Lower lobe of right lung (tissue), 2 donors: ENCODE measurements around the gene FMO5. TPM values are rescaled to one million over a fixed set of nuclear protein-coding genes. Genes with fewer than 3 reads are reported as not detected.
A peak's percentile ranks its signal among the peaks of the same experiment; 100 is the strongest.
"Not testable (repeated sequence)": the region's sequence is repeated elsewhere in the genome, so short reads cannot be mapped to it uniquely, and the experiment has no call there.

Experiments used
- ATAC-seq, 2 donors: fragments of 200-7000 bp; cut with Tn5 transposase; one replicate each; pipeline ENCODE4 v1.9.1; 2020 to 2022; ENCODE audit warnings: mild to moderate bottlenecking in 2 of 2, moderate library complexity in 2 of 2
- DNase-seq: peaks from one replicate; pipeline ENCODE4 v3.0.0-alpha.2; 2020
- H3K27ac ChIP-seq: fragments of 200-600 bp; one replicate; pipeline ENCODE4 v1.8.0; 2022
- H3K27me3 ChIP-seq: fragments of 200-600 bp; one replicate; pipeline ENCODE4 v1.8.0; 2022; ENCODE audit warnings: low read depth
- H3K36me3 ChIP-seq: fragments of 200-600 bp; one replicate; pipeline ENCODE4 v1.8.0; 2022; ENCODE audit warnings: mild to moderate bottlenecking
- H3K4me1 ChIP-seq: fragments of 200-600 bp; one replicate; pipeline ENCODE4 v1.8.0; 2022
- H3K4me3 ChIP-seq: fragments of 200-600 bp; one replicate; pipeline ENCODE4 v1.8.0; 2022; ENCODE audit warnings: mild to moderate bottlenecking
- H3K9me3 ChIP-seq: fragments of 200-600 bp; one replicate; pipeline ENCODE4 v1.8.0; 2022
- intact Hi-C: fragments of 100-400 bp; cut with DNase I; formaldehyde crosslinking; loops from one replicate; pipeline ENCODE4 v1.11.0; 2022
- total RNA-seq: library from RNA; stranded (reverse); fragmentation: NEBNext Ultra II Directional; extraction: Animal tissue kit (Norgen Biotek cat#: 25700); gene quantifications from one replicate; pipeline ENCODE4 v1.2.1, GENCODE V29; 2021
- TF ChIP-seq, protein P1 (sequence below): fragments of 200-600 bp; IDR thresholded peaks from one replicate; pipeline ENCODE4 v1.8.0; 2022; ENCODE audit warnings: antibody characterized with exemption, mild to moderate bottlenecking
- donor health status: DM: no; HTN: yes; CAD: no; lungs with severe emphysema.

Gene FMO5
- total RNA-seq, 1 donor from 2014 or later, result 106 TPM

- Histone ChIP-seq H3K9me3 (no peaks in the 10 kb centered on the region), H3K27me3 (no peaks in the 10 kb centered on the region), H3K4me1 (peaks cover 43% of the 10 kb centered on the region), H3K27ac (peak overlapping the region; percentile 88), H3K4me3 (peak overlapping the region; percentile 91), H3K36me3 (no peaks in the 10 kb centered on the region)
- ATAC-seq (peak in 1 of 2 donors; percentile 22), DNase-seq (peak; percentile 60)
- intact Hi-C loops, result loop anchor here (10.0 kb wide), 1 partner anchor 68 kb away; the partner anchor contains the start of gene PRKAB2
- TF ChIP-seq, protein P1, sequence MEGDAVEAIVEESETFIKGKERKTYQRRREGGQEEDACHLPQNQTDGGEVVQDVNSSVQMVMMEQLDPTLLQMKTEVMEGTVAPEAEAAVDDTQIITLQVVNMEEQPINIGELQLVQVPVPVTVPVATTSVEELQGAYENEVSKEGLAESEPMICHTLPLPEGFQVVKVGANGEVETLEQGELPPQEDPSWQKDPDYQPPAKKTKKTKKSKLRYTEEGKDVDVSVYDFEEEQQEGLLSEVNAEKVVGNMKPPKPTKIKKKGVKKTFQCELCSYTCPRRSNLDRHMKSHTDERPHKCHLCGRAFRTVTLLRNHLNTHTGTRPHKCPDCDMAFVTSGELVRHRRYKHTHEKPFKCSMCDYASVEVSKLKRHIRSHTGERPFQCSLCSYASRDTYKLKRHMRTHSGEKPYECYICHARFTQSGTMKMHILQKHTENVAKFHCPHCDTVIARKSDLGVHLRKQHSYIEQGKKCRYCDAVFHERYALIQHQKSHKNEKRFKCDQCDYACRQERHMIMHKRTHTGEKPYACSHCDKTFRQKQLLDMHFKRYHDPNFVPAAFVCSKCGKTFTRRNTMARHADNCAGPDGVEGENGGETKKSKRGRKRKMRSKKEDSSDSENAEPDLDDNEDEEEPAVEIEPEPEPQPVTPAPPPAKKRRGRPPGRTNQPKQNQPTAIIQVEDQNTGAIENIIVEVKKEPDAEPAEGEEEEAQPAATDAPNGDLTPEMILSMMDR, result no peak
Observed at GRCh38 chr1:147243228-147243685, 18.1 kb upstream of the FMO5 start.

GRCh38 chr1:147242449-147243227 lies 17.5 kb upstream of the FMO5 start, which contains the start of gene CHD1L:
TSS of gene CHD1L (plus strand) at chr1:147242684. CDS start at chr1:147242704, 20 bp downstream.
- Histone ChIP-seq H3K4me3 (peak within 1 kb of the TSS; percentile 91), H3K36me3 (no peaks in the 10 kb centered on the region), H3K27ac (peak within 1 kb of the TSS; percentile 88), H3K9me3 (no peaks in the 10 kb centered on the region), H3K4me1 (peaks cover 43% of the 10 kb centered on the region), H3K27me3 (no peaks in the 10 kb centered on the region)
- TF ChIP-seq, protein P1, result peak; percentile 85
- intact Hi-C loops, result loop anchor here (10.0 kb wide), 1 partner anchor 68 kb away; the partner anchor contains the start of gene PRKAB2
- DNase-seq (peak; percentile 98), ATAC-seq (peak; percentile 96 to 99)

GRCh38 chr1:147241934-147242448 lies 16.9 kb upstream of the FMO5 start:
- Histone ChIP-seq H3K36me3 (no peaks in the 10 kb centered on the region), H3K9me3 (no peaks in the 10 kb centered on the region), H3K4me1 (peaks cover 43% of the 10 kb centered on the region), H3K27me3 (no peaks in the 10 kb centered on the region), H3K27ac (peak overlapping the region; percentile 88), H3K4me3 (peak overlapping the region; percentile 91)
- DNase-seq, result no peak
- TF ChIP-seq, protein P1, result no peak
- ATAC-seq, result no peak
- intact Hi-C loops, result loop anchor here (10.0 kb wide), 1 partner anchor 67 kb away; the partner anchor contains the start of gene PRKAB2

- H3K36me3 ChIP-seq, DNase-seq, H3K27ac ChIP-seq, ATAC-seq, H3K9me3 ChIP-seq, H3K27me3 ChIP-seq, H3K4me3 ChIP-seq: not testable (repeated sequence)
- intact Hi-C loops, result loop anchor here (10.0 kb wide), 1 partner anchor 65 kb away; the partner anchor contains the start of gene PRKAB2
- peaks cover 46% of the 10 kb centered on the region for H3K4me1 ChIP-seq
Observed at GRCh38 chr1:147240131-147240721, 15.1 kb upstream of the FMO5 start.

DNA sequence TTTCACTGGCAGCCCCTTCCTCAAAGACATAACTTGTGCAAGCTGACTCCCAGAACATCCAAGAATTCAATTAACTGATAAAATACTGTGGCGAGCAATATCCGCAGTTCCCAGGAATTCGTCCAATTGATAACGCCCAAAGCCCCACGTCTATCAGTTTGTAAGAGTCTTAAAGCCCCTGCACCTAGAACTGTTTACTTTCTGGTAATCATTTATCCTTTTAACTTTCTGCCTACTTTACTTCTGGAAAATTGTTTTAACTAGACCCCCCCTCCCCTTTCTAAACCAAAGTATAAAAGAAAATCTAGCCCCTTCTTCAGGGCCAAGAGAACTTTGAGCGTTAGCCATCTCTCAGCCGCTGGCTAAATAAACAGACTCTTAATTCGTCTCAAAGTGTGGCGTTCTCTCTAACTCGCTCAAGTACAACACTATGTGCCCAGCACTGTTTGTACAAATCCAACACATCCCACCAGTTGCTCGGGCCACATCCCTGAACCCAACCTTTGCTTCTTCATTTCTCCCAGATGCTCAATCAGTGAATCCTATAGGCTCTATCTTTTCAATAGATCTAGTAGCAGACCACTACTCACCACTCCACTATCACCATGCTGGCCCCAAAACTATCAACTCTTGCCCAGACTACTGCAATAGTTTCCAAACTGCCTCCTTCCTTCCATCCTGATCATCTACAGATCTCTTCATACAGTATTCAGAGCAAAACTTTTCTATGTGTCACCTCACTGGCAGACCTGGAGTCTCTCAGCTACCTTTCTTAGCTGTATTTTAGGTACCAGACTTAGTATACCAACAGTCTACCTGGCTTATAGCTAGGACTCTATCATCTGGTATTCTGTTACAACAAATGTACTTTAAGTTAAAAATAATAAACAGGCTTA lies 14.0 kb upstream of the FMO5 start:
- no peaks in the 10 kb centered on the region for H3K27me3 ChIP-seq
- ATAC-seq (no peak), DNase-seq (no peak)
- H3K4me3 ChIP-seq, result no peak overlapping the region
- H3K36me3 ChIP-seq, result no peaks in the 10 kb centered on the region
- H3K27ac ChIP-seq, result peak overlapping the region; percentile 54
- H3K9me3 ChIP-seq, result no peaks in the 10 kb centered on the region
- intact Hi-C loops, result no loop called here
- TF ChIP-seq, protein P1, result no peak
- H3K4me1 ChIP-seq, result peaks cover 37% of the 10 kb centered on the region
